Liver (tissue), 9 donors: ENCODE data around the gene MTFR1L. TPM values are rescaled to one million over a fixed set of nuclear protein-coding genes. Genes with fewer than 3 reads are reported as not detected.

Experiments
- DNase-seq: peaks from one replicate; pipeline ENCODE4 v3.0.0-alpha.2; 2017; ENCODE audit warnings: low spot score
- H3K27ac ChIP-seq, 2 donors: one replicate each; pipeline ENCODE4 v1.7.0; 2013; ENCODE audit warnings: inconsistent platforms in 2 of 2, low read length in 2 of 2, control low read depth in 1 of 2, low read depth in 1 of 2, mild to moderate bottlenecking in 1 of 2
- H3K27me3 ChIP-seq, 4 donors: one replicate each; pipeline versions ENCODE4 v1.6.1 to v1.7.0; 2013; ENCODE audit warnings: low read length in 3 of 4, inconsistent platforms in 1 of 4, mild to moderate bottlenecking in 1 of 4, moderate library complexity in 1 of 4; ENCODE audit not compliant: control insufficient read depth in 4 of 4, insufficient read depth in 4 of 4
- H3K36me3 ChIP-seq, 4 donors: one replicate each; pipeline versions ENCODE4 v1.6.1 to v1.7.0; 2013; ENCODE audit warnings: low read length in 3 of 4, mild to moderate bottlenecking in 3 of 4, low read depth in 1 of 4, moderate library complexity in 1 of 4; ENCODE audit not compliant: control insufficient read depth in 4 of 4, insufficient read depth in 3 of 4
- H3K4me1 ChIP-seq, 4 donors: one replicate each; pipeline versions ENCODE4 v1.6.1 to v1.7.0; 2013; ENCODE audit warnings: low read length in 3 of 4, mild to moderate bottlenecking in 3 of 4, moderate library complexity in 1 of 4; ENCODE audit not compliant: control insufficient read depth in 4 of 4, insufficient read depth in 4 of 4
- H3K4me3 ChIP-seq, 3 donors: one replicate each; pipeline versions ENCODE4 v1.6.1 to v1.7.0; 2013; ENCODE audit warnings: low read length in 3 of 3, control low read depth in 1 of 3, low read depth in 1 of 3, mild to moderate bottlenecking in 1 of 3
- H3K9ac ChIP-seq, 2 donors: one replicate each; pipeline ENCODE4 v1.7.0; 2013; ENCODE audit warnings: low read length in 2 of 2, mild to moderate bottlenecking in 2 of 2, moderate library complexity in 2 of 2, control low read depth in 1 of 2, low read depth in 1 of 2
- H3K9me3 ChIP-seq, 4 donors: one replicate each; pipeline versions ENCODE4 v1.6.1 to v1.7.0; 2013; ENCODE audit warnings: low read length in 3 of 4; ENCODE audit not compliant: control insufficient read depth in 4 of 4
- ATF3 ChIP-seq: IDR thresholded peaks from 2 replicates; pipeline ENCODE4 v1.6.1; 2016; ENCODE audit warnings: antibody characterized with exemption
- CTCF ChIP-seq: fragments of 150-350 bp; IDR thresholded peaks from 2 replicates; pipeline ENCODE4 v1.5.1; 2017; ENCODE audit warnings: improper control_type of control experiment, low read depth, low read length; ENCODE audit not compliant: missing input control
- EGR1 ChIP-seq, 2 donors: IDR thresholded peaks; 2 replicates each; pipeline ENCODE4 v1.6.1; 2016 to 2018; ENCODE audit warnings: antibody characterized with exemption in 2 of 2, low read depth in 2 of 2
- FOXA1 ChIP-seq: IDR thresholded peaks from 2 replicates; pipeline ENCODE4 v1.6.1; 2016; ENCODE audit warnings: antibody characterized with exemption
- FOXA2 ChIP-seq: IDR thresholded peaks from 2 replicates; pipeline ENCODE4 v1.6.1; 2016; ENCODE audit warnings: antibody characterized with exemption
- GABPA ChIP-seq, 2 donors: IDR thresholded peaks in 1 of 2; conservative IDR thresholded peaks in 1 of 2; 2 replicates each; pipeline ENCODE4 v1.6.1; 2016; ENCODE audit warnings: antibody characterized with exemption in 2 of 2, mild to moderate bottlenecking in 1 of 2, moderate library complexity in 1 of 2
- HNF4A ChIP-seq, 2 donors: conservative IDR thresholded peaks; 2 replicates each; pipeline ENCODE4 v1.6.1; 2016; ENCODE audit warnings: antibody characterized with exemption in 2 of 2, mild to moderate bottlenecking in 2 of 2
- HNF4G ChIP-seq: IDR thresholded peaks from 2 replicates; pipeline ENCODE4 v1.6.1; 2016; ENCODE audit warnings: antibody characterized with exemption
- JUND ChIP-seq, 2 donors: IDR thresholded peaks; 2 replicates each; pipeline ENCODE4 v1.6.1; 2016; ENCODE audit warnings: antibody characterized with exemption in 2 of 2
- MAX ChIP-seq: IDR thresholded peaks from 2 replicates; pipeline ENCODE4 v1.6.1; 2016; ENCODE audit warnings: antibody characterized with exemption
- NR2F2 ChIP-seq: IDR thresholded peaks from 2 replicates; pipeline ENCODE4 v1.6.1; 2016; ENCODE audit warnings: antibody characterized with exemption
- RAD21 ChIP-seq, 2 donors: IDR thresholded peaks; 2 replicates each; pipeline ENCODE4 v1.6.1; 2016; ENCODE audit warnings: antibody characterized with exemption in 2 of 2, mild to moderate bottlenecking in 2 of 2
- REST ChIP-seq: IDR thresholded peaks from 2 replicates; pipeline ENCODE4 v1.6.1; 2016; ENCODE audit warnings: antibody characterized with exemption, mild to moderate bottlenecking
- RXRA ChIP-seq, 2 donors: IDR thresholded peaks; 2 replicates each; pipeline ENCODE4 v1.6.1; 2017 to 2018; ENCODE audit warnings: antibody characterized with exemption in 2 of 2, mild to moderate bottlenecking in 1 of 2
- SP1 ChIP-seq: IDR thresholded peaks from 2 replicates; pipeline ENCODE4 v1.6.1; 2018; ENCODE audit warnings: antibody characterized with exemption, mild to moderate bottlenecking
- TAF1 ChIP-seq: conservative IDR thresholded peaks from 2 replicates; pipeline ENCODE4 v1.6.1; 2016; ENCODE audit warnings: antibody characterized with exemption, mild to moderate bottlenecking
- YY1 ChIP-seq: IDR thresholded peaks from 2 replicates; pipeline ENCODE4 v1.6.1; 2016; ENCODE audit warnings: antibody characterized with exemption, mild to moderate bottlenecking
- ZBTB33 ChIP-seq: IDR thresholded peaks from 2 replicates; pipeline ENCODE4 v1.6.1; 2016; ENCODE audit warnings: antibody characterized with exemption
- WGBS: extraction: QIAGEN DNeasy Blood & Tissue Kit; methylation state at CpG from one replicate; pipeline ENCODE4 v1.1.7; 2013; 5-methylcytosine and 5-hydroxymethylcytosine counted together
- polyA plus RNA-seq, 2 donors: library from polyadenylated mRNA; stranded (reverse) in 1 of 2; unstranded in 1 of 2; fragments of 200-250 nt in 1 of 2; fragments of >200 nt in 1 of 2; fragmentation: Nextera tagmentation in 1 of 2; extraction: Ambion mirVana in 1 of 2; gene quantifications; one replicate each; pipeline versions ENCODE4 v1.2.1 to v1.2.3, GENCODE V29; 2013 to 2015
- total RNA-seq, 2 donors: library from RNA; depleted of rRNA; stranded (reverse); fragments of >200 nt; gene quantifications; one replicate each; pipeline ENCODE4 v1.2.3, GENCODE V29; 2014
- donor health status: healthy.
- donor health status: healthy.
- donor health status: healthy.
- donor health status: healthy.
- donor health status: healthy.

The MTFR1L gene
- total and polyA plus RNA-seq, 4 donors = 22.5 to 48.4 (median 40.2) TPM

GRCh38 chr1:25878690-25879089 is 58.9 kb downstream of the MTFR1L start:
- TF ChIP-seq JUND (IDR thresholded peaks at IDR 0.05) (no peak), EGR1 (IDR thresholded peaks at IDR 0.05; ENCODE audit: low read depth in 2 of 2) (no peak), CTCF (no peak), FOXA1 (no peak), YY1 (no peak)
- DNase-seq = no peak
- no peaks in the 10 kb centered on the region for H3K27me3 ChIP-seq
- H3K9ac ChIP-seq = no peak overlapping the region
- no peaks in the 10 kb centered on the region for H3K9me3 ChIP-seq
- no peaks in the 10 kb centered on the region for H3K36me3 ChIP-seq
- peaks cover 11 to 39% (median 28%) of the 10 kb centered on the region in 4 donors for H3K4me1 ChIP-seq
- WGBS = 94% methylated on average over 5 of the region's 5 CpGs
- H3K27ac ChIP-seq = no peak overlapping the region
- H3K4me3 ChIP-seq = no peak overlapping the region

GRCh38 chr1:25879675-25880074 is 59.9 kb downstream of the MTFR1L start:
- 28% methylated on average over 2 of the region's 2 CpGs for WGBS
- Histone ChIP-seq H3K27me3 (no peaks in the 10 kb centered on the region), H3K36me3 (no peaks in the 10 kb centered on the region), H3K27ac (peak overlapping the region in 1 of 2 donors; percentile 13), H3K9ac (no peak overlapping the region), H3K9me3 (no peaks in the 10 kb centered on the region), H3K4me1 (peaks cover 9 to 31% (median 20%) of the 10 kb centered on the region in 4 donors), H3K4me3 (no peak overlapping the region)
- no peak for TF ChIP-seq ZBTB33
- TF ChIP-seq TAF1 = no peak
- no peak for TF ChIP-seq YY1
- TF ChIP-seq SP1 = no peak
- TF ChIP-seq FOXA2 = no peak
- peak in 1 of 2 donors; percentile 38 for TF ChIP-seq RAD21 (IDR thresholded peaks at IDR 0.05)
- TF ChIP-seq FOXA1 = no peak
- TF ChIP-seq RXRA (IDR thresholded peaks at IDR 0.05) = peak in 1 of 2 donors; percentile 55
- TF ChIP-seq HNF4G = no peak
- no peak for TF ChIP-seq EGR1 (IDR thresholded peaks at IDR 0.05; ENCODE audit: low read depth in 2 of 2)
- no peak for TF ChIP-seq ATF3
- peak; percentile 44 for TF ChIP-seq REST
- no peak for TF ChIP-seq MAX
- TF ChIP-seq JUND (IDR thresholded peaks at IDR 0.05) = no peak
- no peak for TF ChIP-seq GABPA (IDR thresholded peaks at IDR 0.05 in 1 of 2, conservative IDR thresholded peaks at IDR 0.05 in 1 of 2)
- peak; percentile 48 to 70 for TF ChIP-seq HNF4A (conservative IDR thresholded peaks at IDR 0.05)
- no peak for TF ChIP-seq NR2F2
- TF ChIP-seq CTCF = no peak
- no peak for DNase-seq
